HG03066 (cell line): ENCODE results near the gene CCDC136.

Experiments used
- ATAC-seq: cut with Tn5 transposase; IDR thresholded peaks from one replicate; pipeline ENCODE4 v1.9.1; 2021; ENCODE audit warnings: low read depth; ENCODE audit not compliant: unreplicated experiment

The CCDC136 gene

DNA sequence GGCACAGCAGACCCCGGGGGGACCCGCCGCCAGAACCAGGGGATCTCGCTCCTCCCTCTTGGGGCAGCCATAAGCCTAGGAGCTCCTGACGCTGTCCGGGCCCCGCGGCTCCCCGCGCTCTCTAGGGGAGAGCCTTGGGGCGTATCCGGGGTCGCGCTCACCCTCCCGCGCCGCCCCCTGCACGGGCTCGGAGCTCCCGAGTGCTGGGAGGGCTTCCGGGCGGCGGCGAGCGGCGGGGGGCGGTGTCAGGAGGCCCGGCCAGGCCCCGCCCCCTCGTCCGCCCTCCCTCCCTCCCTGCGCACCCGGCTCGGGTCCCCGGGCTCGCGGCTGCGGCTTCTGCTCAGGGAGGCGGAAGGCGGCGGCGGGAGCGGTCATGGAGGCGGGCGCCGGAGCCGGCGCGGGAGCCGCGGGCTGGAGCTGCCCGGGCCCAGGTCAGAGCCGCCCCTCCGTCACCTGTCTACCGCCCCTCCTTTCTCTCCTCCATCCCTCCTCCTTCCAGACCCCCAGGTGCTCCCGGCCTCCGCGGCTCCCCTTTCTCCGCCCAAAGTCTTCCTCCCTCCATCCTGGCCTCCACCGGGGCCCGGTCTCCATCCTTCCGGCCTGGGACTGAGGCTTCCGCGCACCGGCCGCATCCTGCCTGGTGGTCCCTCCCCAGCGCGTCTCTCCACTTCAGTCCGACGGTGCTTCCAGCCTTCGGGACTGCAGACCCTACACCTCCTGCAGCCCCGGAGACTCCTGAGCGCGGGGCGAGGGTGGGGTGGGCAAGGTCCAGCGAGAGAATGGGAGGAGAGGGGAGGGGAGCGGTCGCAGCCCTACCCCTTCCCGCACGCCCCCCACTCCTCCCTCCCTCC, at the start of gene CCDC136:
Gene CCDC136, plus strand, starts transcription at position 848 of the 851 bp plus-strand sequence. CDS start 444 bp downstream, outside the sequence.
- ATAC-seq = peak; percentile 91

DNA sequence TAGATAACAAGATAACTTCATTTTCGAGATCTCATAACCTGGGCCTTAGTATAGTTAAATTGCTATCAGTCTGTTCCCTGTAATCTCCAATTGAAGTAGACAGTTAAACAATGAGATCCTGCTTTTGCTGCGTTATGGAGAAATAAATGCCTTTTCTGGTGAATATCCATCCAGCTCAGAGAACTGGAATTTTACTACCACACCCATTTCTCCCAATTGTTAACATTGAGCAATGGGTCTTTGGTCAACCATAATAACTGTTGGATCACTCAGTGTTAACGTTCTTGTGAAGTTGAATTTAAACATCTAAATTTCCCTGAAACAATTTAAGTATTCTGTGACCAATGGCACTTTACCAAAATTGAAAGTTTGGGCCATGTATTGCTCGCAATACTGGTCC, 49.6 kb upstream of the CCDC136 start:
- ATAC-seq = no peak

DNA sequence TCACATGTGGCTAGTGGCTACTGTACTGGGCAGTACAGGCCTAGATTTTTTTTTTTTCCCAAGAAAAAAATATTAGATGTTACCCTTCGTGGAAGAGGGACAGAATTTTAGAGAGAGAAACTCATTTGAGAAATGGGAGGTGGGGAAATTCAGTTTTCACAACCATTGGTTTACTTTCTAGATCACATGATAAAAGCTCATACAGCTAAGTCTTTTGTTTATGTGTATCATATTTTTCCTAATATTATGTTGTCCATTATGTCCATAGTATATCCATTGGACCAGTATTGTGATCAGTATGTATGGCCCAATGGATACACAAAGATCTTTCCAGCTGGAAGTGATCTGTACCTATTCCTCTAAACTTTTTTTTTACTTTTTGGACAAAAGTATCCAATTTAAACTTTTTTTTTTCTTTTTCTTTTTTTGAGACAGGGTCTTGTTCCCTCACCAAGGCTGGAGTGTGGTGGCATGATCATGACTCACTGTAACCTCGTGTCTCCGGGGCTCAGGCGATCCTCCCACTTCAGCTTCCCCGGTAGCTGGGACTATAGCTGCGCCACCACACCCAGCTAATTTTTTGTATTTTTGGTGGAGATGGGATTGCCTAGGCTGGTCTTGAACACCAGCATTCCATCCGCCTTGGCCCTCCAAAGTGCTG, 48.5 kb upstream of the CCDC136 start:
- ATAC-seq = no peak

DNA sequence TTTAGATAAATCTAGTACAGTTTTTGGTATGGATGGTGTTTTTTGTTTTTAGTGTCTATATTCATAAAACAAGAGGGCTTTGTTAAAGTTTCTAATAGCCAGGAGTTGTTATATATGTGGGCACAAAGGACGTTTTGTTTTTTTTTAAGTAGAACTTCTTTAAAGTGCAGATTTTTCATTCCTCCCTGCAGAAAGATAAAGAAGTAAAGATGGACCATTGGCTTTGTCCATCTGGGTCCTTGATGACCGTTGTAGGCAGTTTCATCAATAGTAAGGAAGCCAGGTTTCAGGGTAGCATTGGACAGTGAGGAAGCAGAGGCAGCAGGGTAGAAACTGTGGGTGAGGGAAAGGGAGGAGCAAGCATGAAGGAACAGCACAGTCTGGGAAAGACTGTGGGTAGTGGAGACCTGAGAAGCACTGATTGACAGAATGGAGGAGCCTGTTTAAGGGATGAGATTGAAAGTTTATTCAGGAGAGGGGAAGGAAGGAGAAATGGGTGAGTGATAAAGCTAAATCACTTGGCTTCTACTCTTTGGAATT, 47.3 kb upstream of the CCDC136 start:
- ATAC-seq = no peak

DNA sequence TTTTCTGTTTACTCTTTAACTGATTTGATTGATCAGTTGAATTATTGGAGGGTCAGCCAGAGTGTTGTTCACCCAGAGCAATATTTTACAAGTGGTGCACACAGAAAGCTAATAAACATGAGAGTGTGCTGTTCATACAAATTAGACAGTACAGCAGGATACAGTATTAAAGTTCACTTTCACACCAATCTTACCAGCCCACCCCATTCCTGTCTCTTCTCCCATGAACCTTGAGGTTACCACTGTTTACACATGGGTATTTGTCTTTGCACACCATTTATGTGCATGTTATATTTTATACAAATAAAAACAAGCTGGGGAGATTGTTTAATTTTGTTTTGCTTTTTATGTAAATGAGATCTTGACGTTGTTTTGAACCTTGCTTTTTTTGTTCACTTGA, 46.1 kb upstream of the CCDC136 start:
- no peak for ATAC-seq

DNA sequence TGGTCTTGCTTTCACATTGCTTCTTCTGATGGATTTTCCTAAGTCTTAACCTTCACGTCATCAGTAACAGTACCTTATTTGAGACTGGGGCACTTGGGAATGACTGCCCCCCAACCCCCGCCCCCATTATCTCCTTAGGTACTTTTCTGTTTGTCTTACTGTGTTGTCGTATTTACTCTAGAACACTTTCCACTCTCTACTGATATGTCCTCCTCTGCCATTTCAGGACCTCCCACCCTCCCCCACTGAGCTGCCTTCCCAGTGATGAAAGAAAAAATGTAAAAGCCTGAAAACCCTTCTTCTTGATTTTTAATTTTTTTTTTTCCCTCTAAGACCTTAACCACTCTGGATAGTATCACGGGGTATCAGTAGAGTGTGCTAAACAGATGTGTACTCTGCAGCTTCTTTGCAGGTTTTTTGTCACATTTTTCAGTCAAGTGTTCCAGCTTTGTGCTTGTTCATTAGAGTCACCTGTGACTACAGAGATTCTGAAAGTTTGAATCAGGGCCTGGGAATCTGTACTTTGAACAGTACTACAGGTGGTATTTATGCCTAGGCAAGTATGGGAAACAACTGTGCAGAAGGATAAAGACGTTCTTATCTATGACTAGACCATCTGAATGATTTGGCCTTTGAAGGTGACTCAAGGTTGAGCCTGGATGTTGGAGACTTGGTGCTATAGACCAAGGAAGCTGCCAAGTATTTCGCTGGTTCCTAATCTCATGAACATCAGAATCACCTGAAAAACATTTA, 44.3 kb upstream of the CCDC136 start:
- ATAC-seq = no peak

DNA sequence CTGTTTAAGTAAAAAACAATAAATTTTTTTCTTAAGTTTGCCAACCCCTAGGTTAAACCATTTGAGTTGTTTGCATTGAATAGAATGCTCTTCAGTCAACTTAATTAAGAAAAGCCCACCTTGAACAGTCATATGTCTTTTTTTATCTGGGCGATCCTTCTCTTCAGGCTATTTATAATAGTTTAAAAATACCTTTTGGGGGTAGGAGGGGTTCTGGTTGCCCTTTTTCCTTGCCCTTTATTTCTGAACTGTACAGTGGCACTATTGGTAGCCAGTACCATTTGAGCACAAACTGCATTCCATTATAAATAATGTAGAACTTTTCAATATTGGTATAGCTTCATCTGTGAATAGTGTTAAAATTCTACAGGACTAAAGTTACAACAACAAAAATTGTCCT, 39.5 kb upstream of the CCDC136 start:
- no peak for ATAC-seq

DNA sequence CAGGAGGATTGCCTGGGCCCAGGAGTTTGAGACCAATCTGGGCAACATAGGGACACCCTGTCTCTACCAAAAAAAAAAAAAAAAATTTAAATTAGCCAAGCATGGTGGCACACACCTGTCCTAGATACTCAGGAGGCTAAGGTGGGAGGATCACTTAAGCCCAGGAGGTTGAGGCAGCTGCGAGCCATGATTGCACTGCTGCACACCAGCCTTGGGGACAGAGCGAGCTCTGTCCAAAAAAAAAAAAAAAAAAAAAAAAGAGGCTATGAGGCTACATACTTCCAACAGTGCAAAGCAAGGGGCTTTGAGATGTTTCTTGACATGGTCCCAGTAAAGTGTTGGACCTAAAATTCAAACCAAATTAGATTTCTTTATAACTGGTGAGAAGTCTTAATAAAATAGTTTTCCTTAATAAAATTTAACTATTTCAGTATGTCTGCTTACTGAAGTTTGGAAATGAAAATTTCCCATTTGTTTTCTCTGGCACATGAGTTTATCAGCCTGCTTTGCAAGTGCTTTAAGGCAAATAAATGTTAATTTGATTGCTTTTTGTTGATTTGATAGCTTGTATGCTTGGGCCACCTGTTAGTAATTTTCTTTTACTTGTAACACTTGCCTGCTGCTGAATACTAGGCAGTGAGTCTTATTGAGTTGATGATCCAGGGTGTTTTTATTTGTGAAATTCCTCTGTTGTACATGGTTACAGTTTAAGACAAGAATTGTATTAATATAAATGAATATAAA, 36.5 kb upstream of the CCDC136 start:
- no peak for ATAC-seq

DNA sequence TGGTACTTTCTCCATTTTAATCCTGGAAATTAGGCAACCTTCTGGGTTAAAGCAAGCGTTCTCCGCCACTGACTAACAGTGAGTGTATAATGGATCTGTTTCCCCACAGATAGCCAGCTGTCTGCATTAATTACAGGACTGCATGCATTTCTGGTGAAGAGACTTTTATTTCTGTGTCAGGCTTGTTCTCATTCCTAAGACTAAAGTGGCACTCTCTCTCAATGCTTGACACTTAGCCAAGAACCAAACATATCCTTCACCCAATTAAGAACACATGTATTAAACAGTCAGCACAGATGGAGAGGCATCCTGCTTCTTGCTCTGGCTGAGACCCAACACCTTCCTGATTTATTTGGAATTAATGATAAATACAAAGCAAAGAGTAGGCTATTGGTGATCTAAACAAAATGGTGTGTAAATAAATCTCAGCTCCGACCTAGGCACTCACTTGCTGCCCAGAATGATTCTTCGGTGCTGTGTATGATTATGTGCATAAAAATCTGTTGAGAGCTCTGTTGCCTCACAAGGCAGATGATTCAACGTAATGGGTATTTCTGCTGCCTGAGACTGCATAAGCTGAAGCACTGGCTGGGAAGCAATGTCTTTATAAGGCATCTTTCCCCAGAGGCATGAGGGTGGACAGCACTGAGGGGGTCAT, 35.8 kb upstream of the CCDC136 start:
- no peak for ATAC-seq

DNA sequence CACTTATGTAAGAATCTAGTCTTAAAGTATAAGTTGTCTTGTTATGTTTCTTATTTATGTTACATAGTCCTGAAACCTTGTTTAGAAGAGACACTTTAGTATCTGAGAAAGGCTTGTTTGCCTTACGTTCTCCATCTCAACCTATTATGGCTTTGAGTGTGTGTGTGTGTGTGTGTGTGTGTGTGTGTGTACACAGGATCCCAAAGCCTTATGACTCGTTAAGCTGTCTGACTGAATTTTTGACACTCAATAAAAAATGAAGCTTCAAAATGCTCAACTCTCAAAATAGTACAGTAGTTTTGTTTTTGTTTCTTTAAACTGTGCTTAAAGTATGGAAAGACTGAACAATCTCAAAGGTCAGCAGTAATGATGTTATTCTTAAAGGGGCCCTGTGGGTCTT, 34.6 kb upstream of the CCDC136 start:
- no peak for ATAC-seq

DNA sequence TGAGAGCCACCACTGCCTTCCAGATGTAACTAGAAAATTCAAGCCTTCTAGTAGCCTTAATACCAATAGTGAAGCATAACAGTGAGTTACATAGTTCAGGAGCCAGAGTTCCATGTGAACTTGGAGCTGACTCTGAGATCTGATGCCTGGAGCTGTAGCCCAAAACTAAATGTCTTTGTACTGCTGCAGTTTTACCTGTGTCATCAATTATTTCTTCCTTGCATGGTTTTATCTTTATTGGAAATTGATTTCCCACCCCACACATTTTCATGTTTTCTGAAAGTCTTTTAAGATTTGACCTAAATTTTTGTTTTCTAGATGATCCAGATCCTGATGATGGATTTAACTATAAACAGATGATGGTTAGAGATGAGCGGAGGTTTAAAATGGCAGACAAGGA, 33.2 kb upstream of the CCDC136 start:
- no peak for ATAC-seq

DNA sequence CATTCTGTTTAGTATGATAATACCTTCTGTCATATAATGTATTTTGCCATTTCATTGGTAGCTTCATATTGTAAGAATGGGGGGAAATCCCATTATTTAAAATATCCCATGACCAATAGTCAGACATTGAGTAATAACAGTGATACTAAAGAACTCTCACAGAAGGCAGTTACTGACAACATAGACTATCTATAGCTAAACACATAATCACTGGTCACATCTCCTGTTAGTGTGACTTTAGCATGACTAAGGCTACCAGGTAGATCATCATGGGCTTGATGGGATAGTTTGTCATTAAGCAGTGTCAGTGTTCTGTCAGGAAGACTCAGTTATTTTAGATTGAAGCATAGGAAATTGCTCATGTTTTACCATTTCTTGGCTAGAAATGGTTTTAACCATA, 32.5 kb upstream of the CCDC136 start:
- no peak for ATAC-seq

DNA sequence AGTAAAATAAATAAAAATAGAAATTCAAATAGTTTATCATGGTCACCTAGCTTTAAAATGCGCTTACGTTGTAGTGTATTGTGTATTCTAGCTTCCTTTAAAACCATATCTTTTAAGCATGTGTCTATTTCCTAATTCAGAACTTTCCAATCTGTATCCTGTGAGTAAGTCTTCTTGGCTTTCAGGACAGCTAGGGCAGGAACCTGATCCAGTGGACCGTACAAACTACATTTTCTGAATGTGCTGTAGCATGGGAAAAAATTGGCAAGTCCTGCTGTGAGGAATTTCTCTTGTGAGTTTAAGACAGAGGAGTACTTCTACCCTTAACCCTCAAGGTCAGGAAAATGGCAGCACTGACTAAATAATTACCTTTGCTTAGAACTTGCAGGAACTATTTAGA, 28.2 kb upstream of the CCDC136 start:
- ATAC-seq = no peak

DNA sequence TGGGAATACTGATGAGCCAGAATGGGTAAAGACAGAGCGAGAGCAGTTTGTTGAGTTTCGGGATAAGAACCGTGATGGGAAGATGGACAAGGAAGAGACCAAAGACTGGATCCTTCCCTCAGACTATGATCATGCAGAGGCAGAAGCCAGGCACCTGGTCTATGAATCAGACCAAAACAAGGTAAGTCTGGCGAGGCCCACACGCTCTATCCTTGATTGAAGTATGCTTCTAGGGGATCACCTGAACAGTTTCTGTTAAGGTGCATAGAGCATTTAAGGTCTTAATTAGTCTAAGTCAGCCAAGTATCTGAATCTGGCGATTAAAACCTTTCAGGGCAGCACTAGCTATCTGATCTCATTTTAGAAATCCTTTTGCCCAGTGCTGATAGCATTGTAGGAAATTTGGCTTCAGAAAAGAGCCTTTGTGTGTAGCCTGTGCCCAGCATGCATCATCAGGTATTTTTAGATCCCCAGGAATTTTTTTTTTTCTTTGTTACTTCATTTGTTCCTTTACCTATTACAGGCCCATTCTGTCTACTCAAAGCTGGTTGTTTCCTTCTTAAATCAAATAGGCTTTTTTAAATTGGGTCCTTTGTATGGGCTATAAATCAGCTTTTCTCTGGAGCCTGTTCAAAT, 24.2 kb upstream of the CCDC136 start:
- no peak for ATAC-seq

DNA sequence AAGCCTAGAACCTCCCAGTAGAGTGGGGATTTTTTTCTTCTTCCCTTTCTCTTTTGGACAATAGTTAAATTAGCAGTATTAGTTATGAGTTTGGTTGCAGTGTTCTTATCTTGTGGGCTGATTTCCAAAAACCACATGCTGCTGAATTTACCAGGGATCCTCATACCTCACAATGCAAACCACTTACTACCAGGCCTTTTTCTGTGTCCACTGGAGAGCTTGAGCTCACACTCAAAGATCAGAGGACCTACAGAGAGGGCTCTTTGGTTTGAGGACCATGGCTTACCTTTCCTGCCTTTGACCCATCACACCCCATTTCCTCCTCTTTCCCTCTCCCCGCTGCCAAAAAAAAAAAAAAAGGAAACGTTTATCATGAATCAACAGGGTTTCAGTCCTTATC, 21.5 kb upstream of the CCDC136 start:
- no peak for ATAC-seq

DNA sequence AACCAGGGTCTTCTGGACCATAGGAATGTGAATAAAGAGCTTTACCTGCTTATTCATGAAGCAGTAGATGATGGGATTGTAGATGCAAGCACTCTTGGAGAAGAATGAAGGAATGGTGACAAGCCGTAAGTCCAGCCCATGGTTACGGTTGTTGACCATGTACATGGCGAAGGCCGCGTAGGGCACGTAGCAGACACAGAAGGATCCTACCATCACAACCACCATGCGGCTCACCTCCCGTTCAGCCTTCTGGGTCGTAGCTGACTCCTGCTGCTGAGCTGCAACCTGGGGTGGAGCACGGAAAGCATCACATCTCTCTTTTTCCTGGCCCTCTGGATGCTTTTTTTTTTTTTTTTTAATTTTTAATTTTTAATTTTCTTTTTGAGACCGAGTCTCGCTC, 18.2 kb upstream of the CCDC136 start:
- no peak for ATAC-seq

DNA sequence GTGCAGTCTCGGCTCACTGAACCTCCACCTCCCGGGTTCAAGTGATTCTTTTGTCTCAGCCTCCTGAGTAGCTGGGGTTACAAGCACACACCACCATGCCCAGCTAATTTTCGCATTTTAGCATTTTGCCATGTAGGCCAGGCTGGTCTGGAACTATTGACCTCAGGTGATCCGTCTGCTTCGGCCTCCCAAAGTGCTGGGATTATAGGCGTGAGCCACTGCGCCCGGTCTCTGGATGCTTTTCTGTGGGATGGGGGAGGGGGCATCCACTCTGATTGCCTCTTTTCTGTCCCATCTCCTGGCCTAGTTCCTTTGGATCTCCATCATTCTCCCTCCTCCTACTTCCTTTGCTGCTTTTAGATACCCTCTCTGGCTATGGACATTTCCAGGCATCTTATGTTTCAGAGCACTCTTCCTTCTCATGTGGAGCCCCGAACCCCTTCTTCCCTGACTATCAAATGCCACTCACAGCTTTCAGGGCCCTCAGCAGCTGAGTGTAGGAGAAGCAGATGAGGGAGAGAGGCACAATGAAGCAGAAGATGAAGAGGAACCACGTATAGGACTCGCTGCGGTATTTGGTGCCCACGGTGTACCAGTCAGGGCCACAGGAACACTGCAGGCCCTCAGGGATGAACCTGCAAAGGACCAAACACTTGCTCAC, 17.6 kb upstream of the CCDC136 start:
- no peak for ATAC-seq

DNA sequence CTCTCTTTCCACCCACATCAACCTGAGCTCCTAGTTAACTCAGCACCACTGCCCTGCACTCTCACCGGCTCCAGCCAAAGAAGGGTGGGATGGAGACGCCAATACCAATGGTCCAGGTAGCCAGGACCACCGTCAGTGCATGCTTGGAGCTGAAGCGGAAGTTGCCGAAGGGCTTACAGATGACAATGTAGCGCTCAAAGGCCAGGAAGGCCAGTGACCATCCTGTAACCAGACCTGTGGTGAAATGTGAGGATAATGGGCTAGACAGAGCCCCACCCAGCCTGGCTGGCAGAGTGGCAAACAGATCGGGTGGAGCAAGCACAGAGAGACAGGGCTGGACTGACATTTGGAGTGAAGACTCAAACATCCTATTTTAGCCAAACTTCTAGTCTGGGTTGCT, 16.8 kb upstream of the CCDC136 start:
- no peak for ATAC-seq
